ENCODE data around the gene PLTP. TPM values are rescaled to one million over a fixed set of nuclear protein-coding genes. Genes with fewer than 3 reads are reported as not detected.

Gene PLTP
- total RNA-seq, 2 donors from 2014 or later = 14.7 to 49.5 TPM

GRCh38 chr20:45860560-45861220 is 51.3 kb downstream of the PLTP start:
- intact Hi-C loops (cut with DNase I, micrococcal nuclease) = no loop called here
- no peak for DNase-seq
- ATAC-seq = no peak

DNA sequence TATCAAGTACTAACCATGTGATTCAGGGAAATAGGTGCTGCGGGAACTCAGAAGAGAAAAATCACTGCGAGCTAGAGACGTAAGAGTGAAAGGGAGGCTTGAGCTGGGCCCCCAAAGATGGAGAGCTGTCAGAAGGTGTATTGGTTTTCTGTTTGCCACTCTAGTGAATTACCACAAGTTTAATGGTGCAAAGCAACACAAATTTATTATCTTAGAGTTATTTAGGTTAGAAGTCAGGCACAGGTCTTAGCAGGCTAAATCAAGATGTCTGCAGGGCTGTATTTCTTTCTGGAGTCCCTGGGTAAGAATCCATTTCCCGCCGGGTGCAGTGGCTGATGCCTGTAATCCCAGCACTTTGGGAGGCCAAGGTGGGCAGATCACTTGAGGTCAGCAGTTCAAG is 52.0 kb downstream of the PLTP start:
- no peak for ATAC-seq
- DNase-seq = no peak

DNA sequence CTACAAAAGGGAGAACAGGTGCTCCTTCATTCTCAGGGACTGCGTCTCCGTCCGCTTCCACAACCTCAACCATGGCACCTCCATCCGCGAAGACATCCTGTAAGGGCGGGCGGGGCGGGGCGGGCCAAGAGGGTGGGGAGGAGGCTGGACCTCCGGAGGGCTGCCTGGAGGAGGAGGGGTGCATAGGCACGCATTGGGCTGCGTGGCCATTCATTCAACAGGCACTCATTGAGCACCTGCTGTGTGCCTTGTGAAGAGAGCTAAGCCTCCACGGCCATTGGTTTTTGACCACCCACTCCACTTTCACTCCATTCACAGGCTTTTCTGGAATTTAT is 54.1 kb downstream of the PLTP start:
- peak in 1 of 2 donors; percentile 40 for DNase-seq
- intact Hi-C loops (cut with DNase I, micrococcal nuclease) = no loop called here
- peak; percentile 16 for ATAC-seq

More for the DNA sequence above, 52.0 kb downstream of the PLTP start:
- intact Hi-C loops (cut with DNase I, micrococcal nuclease) = no loop called here

DNA sequence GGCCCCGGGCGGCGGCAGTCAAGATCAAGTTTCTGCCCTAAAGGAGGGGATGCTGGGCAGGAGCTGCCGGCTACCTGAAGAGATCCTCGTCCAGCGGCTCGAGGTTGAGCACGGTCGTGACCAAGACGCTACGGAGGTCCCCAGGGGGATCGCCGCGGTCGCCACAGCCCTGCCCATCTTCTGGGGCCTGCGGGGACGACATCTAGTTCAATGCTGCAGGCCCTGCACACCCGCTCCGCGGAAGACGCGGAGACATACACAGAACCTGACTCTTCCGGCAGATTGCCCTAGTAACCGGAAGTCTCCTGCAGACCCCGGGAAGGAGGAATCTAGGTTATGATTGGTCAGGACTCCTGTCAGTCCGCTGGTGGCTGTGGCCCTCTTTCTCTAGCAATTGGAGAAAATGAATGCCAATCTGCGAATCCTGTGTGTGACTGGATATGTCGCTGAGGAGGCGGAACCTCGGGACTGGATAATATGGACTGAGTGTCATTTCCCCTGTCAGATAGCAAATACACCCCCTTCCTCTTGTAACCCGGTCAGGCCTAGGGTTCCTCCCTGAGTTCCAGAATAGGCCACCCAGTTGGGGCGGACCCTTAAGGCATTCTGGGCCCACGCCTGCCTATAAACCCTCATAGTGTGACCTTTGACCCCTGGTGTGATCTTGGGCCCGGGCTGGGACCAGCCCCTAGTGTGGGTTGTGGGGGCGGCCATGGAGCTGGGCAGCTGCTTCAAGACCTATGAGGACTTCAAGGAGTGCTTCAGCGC is 54.7 kb downstream of the PLTP start, which contains the start of the genes ACOT8 and ZSWIM3:
TSS of gene ACOT8 (minus strand) at position 279 of the 768 bp plus-strand sequence. CDS start at position 202, 77 bp downstream.
TSS of gene ZSWIM3 (plus strand) at position 501 of the 768 bp plus-strand sequence. CDS start at position 713, 212 bp downstream.
- DNase-seq (peak; percentile 93 to 99), ATAC-seq (peak; percentile 91)
- intact Hi-C loops (cut with DNase I, micrococcal nuclease) = no loop called here

GRCh38 chr20:45853484-45853883 is 58.5 kb downstream of the PLTP start:
- DNase-seq = no peak
- ATAC-seq = no peak
- intact Hi-C loops (cut with DNase I, micrococcal nuclease) = no loop called here

- no peak for ATAC-seq
These were observed 59.6 kb downstream of the PLTP start for GRCh38 chr20:45852326-45852725.

GRCh38 chr20:45851501-45851900 is 60.5 kb downstream of the PLTP start:
- DNase-seq = no peak
- no peak for ATAC-seq
- intact Hi-C loops (cut with DNase I, micrococcal nuclease) = no loop called here

More at GRCh38 chr20:45852326-45852725, 59.6 kb downstream of the PLTP start:
- intact Hi-C loops (cut with DNase I, micrococcal nuclease) = no loop called here
- no peak for DNase-seq

DNA sequence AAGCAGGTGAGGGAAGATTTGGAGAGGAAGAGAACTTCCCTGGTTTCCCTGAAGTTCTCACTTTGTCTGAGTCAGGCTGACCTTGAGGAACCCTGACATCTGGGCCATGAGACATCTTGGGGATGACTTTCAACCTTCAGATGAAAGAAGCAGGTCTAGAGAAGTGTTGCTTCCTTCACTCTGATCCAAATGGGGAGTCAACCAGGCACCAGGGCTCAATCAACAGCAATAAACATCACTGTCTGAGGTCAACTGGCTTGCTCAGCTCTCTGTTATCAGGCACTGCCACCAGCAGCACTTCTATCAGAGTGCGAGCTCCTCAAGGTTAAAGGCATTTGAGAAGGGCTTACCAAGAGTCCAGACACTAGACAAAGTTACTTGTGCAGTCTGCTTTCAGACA is 61.0 kb downstream of the PLTP start:
- intact Hi-C loops (cut with DNase I, micrococcal nuclease) = no loop called here
- no peak for ATAC-seq
- no peak for DNase-seq

DNA sequence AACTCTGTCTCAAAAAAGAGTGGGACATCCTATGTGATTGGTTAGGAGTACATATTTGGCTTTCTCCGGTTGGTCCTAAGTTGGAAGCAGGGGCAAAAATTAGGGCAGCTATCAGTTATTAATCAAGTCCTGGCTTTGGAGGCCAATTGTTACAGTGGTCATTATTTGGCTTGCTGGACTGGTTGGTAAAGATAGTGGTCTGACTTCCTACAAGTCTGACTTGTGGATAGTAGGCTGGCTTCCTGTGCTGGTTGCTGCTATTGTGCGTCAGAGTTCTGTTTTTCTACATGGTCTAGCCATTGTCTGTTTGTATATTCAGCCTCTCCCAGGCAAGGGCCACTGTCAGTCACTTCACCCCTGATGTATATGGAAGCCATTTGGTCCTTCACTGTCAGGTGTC is 61.7 kb downstream of the PLTP start:
- ATAC-seq = no peak
- no peak for DNase-seq
- intact Hi-C loops (cut with DNase I, micrococcal nuclease) = no loop called here

DNA sequence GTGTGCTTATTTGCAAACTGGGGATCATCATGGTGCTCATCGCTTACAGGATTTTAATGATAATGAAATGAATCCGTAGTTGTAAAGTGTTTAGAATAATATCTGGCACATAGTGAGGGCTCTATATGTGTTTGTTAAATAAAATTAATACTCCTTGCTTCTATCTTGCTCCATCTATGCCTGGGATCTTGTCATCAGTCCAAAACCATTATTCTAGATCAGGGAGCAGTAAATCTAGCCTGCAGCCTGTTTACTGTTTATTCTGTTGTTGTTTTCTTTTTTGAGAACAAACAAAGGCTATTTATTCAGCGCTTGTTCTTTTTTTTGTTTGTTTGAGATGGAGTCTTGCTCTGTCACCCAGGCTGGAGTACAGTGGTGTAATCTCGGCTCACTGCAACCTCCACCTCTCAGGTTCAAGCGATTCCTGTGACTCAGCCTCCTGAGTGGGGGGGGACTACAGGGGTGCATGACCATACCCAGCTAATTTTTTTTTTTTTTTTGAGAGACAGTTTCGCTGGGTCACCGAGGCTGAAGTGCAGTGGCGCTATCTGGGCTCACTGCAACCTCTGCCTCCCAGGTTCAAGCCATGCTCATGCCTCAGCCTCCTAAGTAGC is 62.9 kb downstream of the PLTP start:
- intact Hi-C loops (cut with DNase I, micrococcal nuclease) = no loop called here
- ATAC-seq (no peak), DNase-seq (no peak)

Other genes starting within 250 kb of the PLTP start
- not detected for gene WFDC11, start 241.9 kb downstream of the PLTP start, total RNA-seq
- gene WFDC13, start 210.1 kb downstream of the PLTP start, total RNA-seq = not detected
- not detected for gene WFDC10B, start 207.1 kb downstream of the PLTP start, total RNA-seq
- gene SPINT4, start 189.8 kb downstream of the PLTP start, total RNA-seq = not detected
- 1 to 10 TPM; 2.3 to 9.8 TPM for gene WFDC3, start 120.3 kb downstream of the PLTP start, total RNA-seq
- 10 to 100 TPM; 50.9 to 60.5 TPM for gene DNTTIP1, start 120.2 kb downstream of the PLTP start, total RNA-seq
- gene UBE2C, start 99.5 kb downstream of the PLTP start, total RNA-seq = 10 to 100 TPM in 1 of 2 donors, 1 to 10 TPM in 1; 6.8 to 22.3 TPM
- gene TNNC2, start 84.8 kb downstream of the PLTP start, total RNA-seq = 1 to 10 TPM; 3.9 to 5.1 TPM
- 10 to 100 TPM; 14.4 to 15.8 TPM for gene SNX21, start 78.4 kb downstream of the PLTP start, total RNA-seq
- gene ACOT8, start 54.8 kb downstream of the PLTP start, total RNA-seq = 10 to 100 TPM; 46.5 to 47.9 TPM
- gene ZSWIM3, start 54.5 kb downstream of the PLTP start, total RNA-seq = 1 to 10 TPM; 4.2 to 5.6 TPM
- 10 to 100 TPM; 11.8 to 12.0 TPM for gene ZSWIM1, start 30.9 kb downstream of the PLTP start, total RNA-seq
- gene SPATA25, start 24.5 kb downstream of the PLTP start, total RNA-seq = 1 to 10 TPM; 2.0 to 3.2 TPM
- 1 to 10 TPM; 4.7 to 5.5 TPM for gene NEURL2, start 20.9 kb downstream of the PLTP start, total RNA-seq
- gene CTSA, start 20.8 kb downstream of the PLTP start, total RNA-seq = 100 to 1,000 TPM; 513 to 538 TPM
- 10 to 100 TPM; 27.2 to 32.1 TPM for gene PCIF1, start 22.5 kb upstream of the PLTP start, total RNA-seq
- 10 to 100 TPM; 14.8 to 18.2 TPM for gene ZNF335, start 60.0 kb upstream of the PLTP start, total RNA-seq
- gene MMP9, start 96.8 kb upstream of the PLTP start, total RNA-seq = 1 to 10 TPM in 1 of 2 donors, under 1 TPM in 1; 0.31 to 2.1 TPM
- 1 to 10 TPM in 1 of 2 donors, not detected in 1; 1.6 TPM for gene SLC12A5, start 117.1 kb upstream of the PLTP start, total RNA-seq
- gene NCOA5, start 177.8 kb upstream of the PLTP start, total RNA-seq = 10 to 100 TPM; 20.8 to 24.1 TPM
- gene CD40, start 206.2 kb upstream of the PLTP start, total RNA-seq = 1 to 10 TPM; 2.5 to 6.0 TPM